ENCODE results near the gene UGP2.

Gene UGP2

GRCh38 chr2:63871864-63872263 is 30.2 kb downstream of the UGP2 start:
- no peak for ATAC-seq
- no peak overlapping the region for H3K27ac Mint-ChIP-seq
- H3K4me1 Mint-ChIP-seq: peaks cover 27% of the 10 kb centered on the region

GRCh38 chr2:63872571-63873328 is 31.1 kb downstream of the UGP2 start:
- H3K4me3 Mint-ChIP-seq: no peak overlapping the region
- ATAC-seq (no peak), DNase-seq (no peak)
- no peaks in the 10 kb centered on the region for H3K27me3 Mint-ChIP-seq
- H3K27ac Mint-ChIP-seq: no peak overlapping the region
- peaks cover 6 to 7% of the 10 kb centered on the region in 2 donors for H3K9me3 Mint-ChIP-seq
- peaks cover 27% of the 10 kb centered on the region for H3K4me1 Mint-ChIP-seq

More at GRCh38 chr2:63871864-63872263, 30.2 kb downstream of the UGP2 start:
- H3K4me3 Mint-ChIP-seq: no peak overlapping the region
- no peak for DNase-seq
- peaks cover 6 to 7% of the 10 kb centered on the region in 2 donors for H3K9me3 Mint-ChIP-seq
- H3K27me3 Mint-ChIP-seq: no peaks in the 10 kb centered on the region

GRCh38 chr2:63874204-63875130 is 32.8 kb downstream of the UGP2 start:
- Mint-ChIP-seq H3K4me1 (peaks cover 27% of the 10 kb centered on the region), H3K27me3 (no peaks in the 10 kb centered on the region), H3K4me3 (no peak overlapping the region), H3K27ac (no peak overlapping the region), H3K9me3 (peaks cover 6 to 7% of the 10 kb centered on the region in 2 donors)
- DNase-seq (no peak), ATAC-seq (no peak)

DNA sequence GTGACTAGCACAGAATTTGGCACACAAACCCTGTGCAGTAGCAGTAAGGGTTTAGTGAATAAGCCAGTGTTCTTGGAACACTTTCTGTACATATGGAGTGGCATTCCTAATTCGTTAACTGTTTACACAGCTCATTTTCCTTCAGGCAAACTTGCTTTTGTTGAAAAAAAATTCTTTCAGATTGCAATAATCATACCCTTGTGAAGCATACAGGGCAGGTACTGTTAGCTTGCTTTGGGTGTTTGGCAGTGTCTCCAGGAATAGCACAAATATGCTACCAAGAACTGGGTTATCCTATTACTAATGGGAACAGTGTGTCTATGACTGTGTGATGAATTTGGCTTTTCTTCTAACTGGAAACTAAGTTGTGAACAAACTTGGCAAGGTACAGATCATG is 33.4 kb downstream of the UGP2 start:
- H3K27me3 Mint-ChIP-seq: no peaks in the 10 kb centered on the region
- H3K27ac Mint-ChIP-seq: peak overlapping the region in 1 of 2 donors; percentile 34
- peaks cover 30% of the 10 kb centered on the region for H3K4me1 Mint-ChIP-seq
- ATAC-seq (no peak), DNase-seq (no peak)
- H3K9me3 Mint-ChIP-seq: peaks cover 6 to 7% of the 10 kb centered on the region in 2 donors
- H3K4me3 Mint-ChIP-seq: no peak overlapping the region

DNA sequence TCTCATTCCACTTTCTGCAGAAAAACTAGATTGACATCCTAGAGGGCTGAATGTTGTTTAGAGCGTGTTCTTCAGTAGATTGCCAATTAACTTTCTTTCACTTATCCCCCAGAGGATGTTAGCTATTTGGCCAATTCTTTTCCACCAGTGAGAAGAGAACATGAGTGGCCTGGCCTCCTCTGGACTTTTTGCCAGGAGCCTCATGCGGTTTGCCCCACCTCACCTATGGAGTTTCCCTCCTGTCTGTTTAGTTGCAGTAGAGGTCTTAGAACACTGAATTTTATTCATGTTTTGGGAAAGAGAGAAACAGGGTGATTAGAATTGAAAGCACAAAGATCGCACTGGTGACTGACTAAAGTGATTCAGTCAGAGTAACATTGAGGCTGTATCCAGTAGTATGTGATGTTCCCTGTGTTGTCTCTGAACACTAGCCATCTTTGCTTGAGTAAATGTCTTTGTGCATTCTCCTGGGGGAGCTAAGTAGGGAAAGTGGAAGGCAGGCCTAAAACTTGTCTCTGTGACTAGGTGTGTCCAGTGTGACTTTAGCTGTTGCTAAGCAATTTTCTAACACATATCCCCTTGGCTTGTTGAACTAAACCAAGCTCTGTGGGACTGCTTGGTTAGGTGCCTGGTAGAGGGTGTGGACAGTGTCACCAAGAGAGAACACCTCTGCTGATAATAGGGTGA is 34.0 kb downstream of the UGP2 start:
- H3K9me3 Mint-ChIP-seq: peaks cover 6 to 7% of the 10 kb centered on the region in 2 donors
- DNase-seq (no peak), ATAC-seq (peak; percentile 56)
- no peaks in the 10 kb centered on the region for H3K27me3 Mint-ChIP-seq
- no peak overlapping the region for H3K4me3 Mint-ChIP-seq
- H3K4me1 Mint-ChIP-seq: peaks cover 36% of the 10 kb centered on the region
- H3K27ac Mint-ChIP-seq: peak overlapping the region; percentile 34 to 83

DNA sequence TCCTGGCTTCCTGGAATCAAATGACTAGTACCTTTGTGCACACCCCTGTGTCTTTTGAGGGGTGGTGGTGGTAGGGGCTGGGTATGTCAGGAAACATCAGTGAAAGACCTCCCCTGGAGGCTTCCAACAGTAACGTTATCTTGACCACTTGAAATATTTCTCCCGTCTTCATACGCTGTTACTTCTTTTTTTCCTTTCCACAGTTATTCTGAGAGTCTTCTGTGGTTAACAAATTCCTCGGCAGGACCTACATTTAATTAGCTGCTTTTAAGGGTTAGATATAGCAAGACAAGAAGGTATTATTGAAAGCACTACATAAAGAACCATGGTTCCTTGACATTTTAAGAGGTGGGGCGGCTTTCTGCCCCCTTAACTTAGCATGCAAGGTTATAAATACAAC is 34.6 kb downstream of the UGP2 start:
- Mint-ChIP-seq H3K27ac (peak overlapping the region in 1 of 2 donors; percentile 42), H3K4me3 (no peak overlapping the region), H3K9me3 (peaks cover 6 to 7% of the 10 kb centered on the region in 2 donors), H3K27me3 (no peaks in the 10 kb centered on the region), H3K4me1 (peaks cover 42% of the 10 kb centered on the region)
- ATAC-seq (no peak), DNase-seq (no peak)

- peaks cover 2 to 7% of the 10 kb centered on the region in 2 donors for H3K9me3 Mint-ChIP-seq
- peaks cover 55% of the 10 kb centered on the region for H3K4me1 Mint-ChIP-seq
- ATAC-seq (no peak), DNase-seq (no peak)
- no peaks in the 10 kb centered on the region for H3K27me3 Mint-ChIP-seq
- H3K4me3 Mint-ChIP-seq: no peak overlapping the region
- H3K27ac Mint-ChIP-seq: peak overlapping the region in 1 of 2 donors; percentile 26
Observed at GRCh38 chr2:63878486-63878885, 36.8 kb downstream of the UGP2 start.

DNA sequence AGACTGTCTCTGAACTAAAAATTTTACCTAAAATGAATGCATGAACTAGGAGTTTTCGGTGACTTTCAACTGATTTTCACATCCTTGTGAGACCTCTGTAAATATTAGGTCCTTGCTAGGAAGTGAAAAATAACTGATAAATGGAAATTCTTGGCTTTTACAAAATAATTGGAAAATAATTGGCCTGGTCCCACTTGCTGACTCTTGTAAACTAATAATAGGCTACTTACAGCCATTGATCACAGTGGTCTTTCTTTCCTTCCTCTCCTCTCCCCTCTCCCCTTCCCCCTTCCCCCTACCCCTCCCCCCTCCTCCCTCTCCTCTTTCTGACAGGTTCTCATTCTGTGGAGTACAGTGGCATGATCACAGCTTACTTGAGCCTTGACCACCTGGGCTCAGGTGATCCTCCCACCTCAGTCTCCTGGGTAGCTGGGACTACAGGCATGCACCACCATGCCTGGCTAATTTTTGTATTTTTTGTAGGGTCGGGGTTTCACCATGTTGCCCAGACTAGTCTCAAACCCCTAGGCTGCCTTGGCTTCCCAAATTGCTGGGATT is 38.3 kb downstream of the UGP2 start:
- no peak overlapping the region for H3K27ac Mint-ChIP-seq

DNA sequence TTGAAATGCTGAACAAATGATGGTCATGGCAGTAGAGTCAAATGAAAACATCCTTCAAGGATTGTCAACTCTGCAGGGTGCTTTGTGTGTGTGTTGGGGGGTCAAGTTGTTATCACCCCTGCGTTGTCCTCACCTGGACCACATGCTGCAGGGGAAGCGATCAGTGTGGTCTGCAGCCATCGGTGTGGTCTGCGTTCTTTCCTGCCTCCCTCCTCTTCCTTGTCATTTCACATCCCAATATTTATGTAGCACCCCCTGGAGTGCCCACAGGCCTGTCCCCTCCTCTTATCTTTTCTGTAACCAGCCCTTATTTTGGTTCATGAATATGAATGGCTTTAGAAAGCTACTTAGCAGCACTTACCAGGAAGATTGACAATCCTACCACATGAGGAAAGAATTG is 38.9 kb downstream of the UGP2 start:
- Mint-ChIP-seq H3K4me3 (no peak overlapping the region), H3K4me1 (peaks cover 42% of the 10 kb centered on the region), H3K9me3 (no peaks in the 10 kb centered on the region), H3K27ac (peak overlapping the region in 1 of 2 donors; percentile 88), H3K27me3 (no peaks in the 10 kb centered on the region)
- no peak for DNase-seq
- ATAC-seq: no peak

More for the DNA sequence above, 38.3 kb downstream of the UGP2 start:
- H3K27me3 Mint-ChIP-seq: no peaks in the 10 kb centered on the region
- peaks cover 46% of the 10 kb centered on the region for H3K4me1 Mint-ChIP-seq
- no peak overlapping the region for H3K4me3 Mint-ChIP-seq
- no peaks in the 10 kb centered on the region for H3K9me3 Mint-ChIP-seq
- no peak for DNase-seq
- ATAC-seq: no peak

GRCh38 chr2:63881205-63881604 is 39.5 kb downstream of the UGP2 start:
- Mint-ChIP-seq H3K9me3 (no peaks in the 10 kb centered on the region), H3K4me3 (no peak overlapping the region), H3K27ac (peak overlapping the region in 1 of 2 donors; percentile 22), H3K27me3 (no peaks in the 10 kb centered on the region), H3K4me1 (peaks cover 37% of the 10 kb centered on the region)
- ATAC-seq: no peak
- no peak for DNase-seq

DNA sequence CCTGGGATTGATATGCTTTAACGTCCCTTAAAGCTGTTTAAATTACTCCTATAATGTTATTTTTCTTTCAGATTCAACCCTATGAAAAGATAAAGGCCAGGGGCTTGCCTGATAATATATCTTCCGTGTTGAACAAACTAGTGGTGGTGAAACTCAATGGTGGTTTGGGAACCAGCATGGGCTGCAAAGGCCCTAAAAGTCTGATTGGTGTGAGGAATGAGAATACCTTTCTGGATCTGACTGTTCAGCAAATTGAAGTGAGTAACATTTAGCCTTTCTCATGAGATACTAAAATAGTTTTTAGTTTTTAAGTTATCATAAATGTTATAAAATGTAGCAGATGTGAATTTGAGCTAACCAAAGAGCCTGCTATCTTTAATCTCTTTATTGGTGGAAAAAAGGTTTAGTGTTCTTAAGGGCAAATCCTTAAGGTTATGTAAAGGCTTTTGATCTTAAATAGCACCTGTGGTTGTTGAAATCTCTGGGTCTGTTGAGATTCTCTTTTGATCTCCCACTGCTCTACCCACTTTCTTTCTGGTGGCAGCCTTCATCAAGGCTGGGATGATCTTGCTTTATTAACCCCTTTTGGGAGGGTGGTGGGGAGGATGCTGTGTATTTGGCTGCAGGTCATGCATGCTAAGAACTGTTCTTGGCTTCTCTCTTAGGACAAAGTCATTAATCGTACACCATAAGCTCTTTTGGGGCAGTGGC is 40.9 kb downstream of the UGP2 start:
- H3K4me1 Mint-ChIP-seq: peaks cover 33% of the 10 kb centered on the region
- peak overlapping the region in 1 of 2 donors; percentile 21 for H3K27ac Mint-ChIP-seq
- DNase-seq (no peak), ATAC-seq (peak; percentile 46)
- no peaks in the 10 kb centered on the region for H3K27me3 Mint-ChIP-seq
- H3K4me3 Mint-ChIP-seq: no peak overlapping the region
- no peaks in the 10 kb centered on the region for H3K9me3 Mint-ChIP-seq

- no peak overlapping the region for H3K27ac Mint-ChIP-seq
- H3K4me3 Mint-ChIP-seq: no peak overlapping the region
- ATAC-seq: no peak
- DNase-seq: no peak
- no peaks in the 10 kb centered on the region for H3K9me3 Mint-ChIP-seq
- no peaks in the 10 kb centered on the region for H3K27me3 Mint-ChIP-seq
- peaks cover 23% of the 10 kb centered on the region for H3K4me1 Mint-ChIP-seq
Observed at GRCh38 chr2:63886445-63886844, 44.7 kb downstream of the UGP2 start.

DNA sequence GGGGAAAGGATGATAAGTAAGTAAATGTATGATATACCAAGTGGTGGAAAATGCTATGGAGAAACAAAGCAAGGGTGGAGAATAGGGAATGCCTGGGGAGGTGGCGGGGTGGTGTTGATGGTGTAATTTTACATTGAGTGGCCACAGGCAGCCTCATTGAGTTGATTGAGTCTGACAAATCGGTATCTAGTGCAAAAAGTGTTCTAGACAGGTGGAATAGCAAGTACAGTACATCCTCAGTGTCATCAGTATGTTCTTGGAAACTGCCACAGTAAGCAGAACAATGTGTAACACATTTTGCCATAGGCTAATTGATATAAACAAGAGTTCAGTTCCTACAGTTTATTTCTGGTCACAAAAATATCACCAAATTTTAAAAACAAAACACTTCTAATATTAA is 46.4 kb downstream of the UGP2 start:
- H3K27ac Mint-ChIP-seq: peak overlapping the region in 1 of 2 donors; percentile 69

GRCh38 chr2:63888490-63889402 is 47.0 kb downstream of the UGP2 start:
- no peaks in the 10 kb centered on the region for H3K27me3 Mint-ChIP-seq
- H3K4me3 Mint-ChIP-seq: no peak overlapping the region
- no peaks in the 10 kb centered on the region for H3K9me3 Mint-ChIP-seq
- peaks cover 6% of the 10 kb centered on the region for H3K4me1 Mint-ChIP-seq
- peak overlapping the region in 1 of 2 donors; percentile 7 for H3K27ac Mint-ChIP-seq
- DNase-seq (peak; percentile 42 to 43), ATAC-seq (peak; percentile 83)

More for the DNA sequence above, 46.4 kb downstream of the UGP2 start:
- no peaks in the 10 kb centered on the region for H3K9me3 Mint-ChIP-seq
- H3K27me3 Mint-ChIP-seq: no peaks in the 10 kb centered on the region
- no peak overlapping the region for H3K4me3 Mint-ChIP-seq
- DNase-seq (no peak), ATAC-seq (no peak)
- H3K4me1 Mint-ChIP-seq: peaks cover 6% of the 10 kb centered on the region

Data from stimulated activated naive CD8-positive, alpha-beta T cell treated with anti-CD3 and anti-CD28 coated beads, Interleukin-15, amount 100 ng/mL, for 72 hours (primary cell).